A549 (cell line): ENCODE results near the gene LIN7B.

ENCODE experiments used
- CBX2 ChIP-seq: fragments of 200-600 bp; sonication (generic); IDR thresholded peaks from 2 replicates; pipeline ENCODE4 v1.6.1; 2016; ENCODE audit warnings: low read depth, mild to moderate bottlenecking, borderline replicate concordance
- EHMT2 ChIP-seq: fragments of 200-600 bp; sonication (generic); IDR thresholded peaks from 2 replicates; pipeline ENCODE4 v1.6.1; 2016; ENCODE audit warnings: antibody characterized with exemption, low read depth, mild to moderate bottlenecking, moderate library complexity
- ESRRA ChIP-seq: fragments of 150-350 bp; IDR thresholded peaks from 2 replicates; pipeline ENCODE4 v1.6.1; 2014; ENCODE audit warnings: mild to moderate bottlenecking, low read length, borderline replicate concordance
- KDM5A ChIP-seq: fragments of 200-600 bp; sonication (generic); IDR thresholded peaks from 2 replicates; pipeline ENCODE4 v1.6.1; 2016; ENCODE audit warnings: antibody characterized with exemption, mild to moderate bottlenecking
- MAFK ChIP-seq: fragments of 450-650 bp; IDR thresholded peaks from 2 replicates; pipeline ENCODE4 v1.6.1; 2014; ENCODE audit not compliant: partially characterized antibody
- POLR2A ChIP-seq: IDR thresholded peaks from 2 replicates; pipeline ENCODE4 v1.6.1; 2012; ENCODE audit warnings: mild to moderate bottlenecking, low read length
- RCOR1 ChIP-seq: fragments of 150-350 bp; IDR thresholded peaks from 2 replicates; pipeline ENCODE4 v1.6.1; 2014; ENCODE audit warnings: antibody characterized with exemption, low read length, low read depth
- RFX5 ChIP-seq: fragments of 450-650 bp; IDR thresholded peaks from 2 replicates; pipeline ENCODE4 v1.7.1; 2014; ENCODE audit warnings: antibody characterized with exemption, mild to moderate bottlenecking, moderate library complexity
- ZNF302 ChIP-seq: fragments of 250-450 bp; sonication (Bioruptor Pico); IDR thresholded peaks from 2 replicates; pipeline ENCODE4 v1.9.0; 2021; ENCODE audit warnings: inconsistent platforms, mild to moderate bottlenecking, moderate library complexity
- TF ChIP-seq, protein P1 (sequence below): fragments of >200 bp; sonication (Bioruptor Twin); formaldehyde crosslinking; IDR thresholded peaks from 3 replicates; pipeline ENCODE4 v1.5.1; 2016
- TF ChIP-seq, protein P2 (sequence below): fragments of 200-600 bp; sonication (generic); IDR thresholded peaks from 2 replicates; pipeline ENCODE4 v1.6.1; 2016; ENCODE audit warnings: antibody characterized with exemption, mild to moderate bottlenecking, moderate library complexity

DNA sequence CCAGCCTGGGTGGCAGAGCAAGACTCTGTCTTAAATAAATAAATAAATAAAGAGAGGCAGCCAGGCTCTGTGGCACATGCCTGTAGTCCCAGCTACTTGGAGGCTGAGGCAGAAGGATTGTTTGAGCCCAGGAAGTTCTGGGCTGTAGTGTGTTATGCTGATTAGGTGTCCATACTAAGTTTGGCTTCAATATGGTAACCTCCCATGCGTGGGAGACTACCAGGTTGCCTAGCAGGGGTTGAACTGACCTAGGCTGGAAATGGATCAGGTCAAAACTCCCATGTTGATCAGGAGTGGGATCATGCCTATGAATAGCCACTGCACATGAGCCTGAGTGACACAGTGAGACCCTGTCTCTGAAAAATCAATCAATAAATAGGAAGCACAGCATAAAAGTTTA lies 32.9 kb upstream of the LIN7B start:
- TF ChIP-seq MAFK, result no peak
- TF ChIP-seq, protein P1, sequence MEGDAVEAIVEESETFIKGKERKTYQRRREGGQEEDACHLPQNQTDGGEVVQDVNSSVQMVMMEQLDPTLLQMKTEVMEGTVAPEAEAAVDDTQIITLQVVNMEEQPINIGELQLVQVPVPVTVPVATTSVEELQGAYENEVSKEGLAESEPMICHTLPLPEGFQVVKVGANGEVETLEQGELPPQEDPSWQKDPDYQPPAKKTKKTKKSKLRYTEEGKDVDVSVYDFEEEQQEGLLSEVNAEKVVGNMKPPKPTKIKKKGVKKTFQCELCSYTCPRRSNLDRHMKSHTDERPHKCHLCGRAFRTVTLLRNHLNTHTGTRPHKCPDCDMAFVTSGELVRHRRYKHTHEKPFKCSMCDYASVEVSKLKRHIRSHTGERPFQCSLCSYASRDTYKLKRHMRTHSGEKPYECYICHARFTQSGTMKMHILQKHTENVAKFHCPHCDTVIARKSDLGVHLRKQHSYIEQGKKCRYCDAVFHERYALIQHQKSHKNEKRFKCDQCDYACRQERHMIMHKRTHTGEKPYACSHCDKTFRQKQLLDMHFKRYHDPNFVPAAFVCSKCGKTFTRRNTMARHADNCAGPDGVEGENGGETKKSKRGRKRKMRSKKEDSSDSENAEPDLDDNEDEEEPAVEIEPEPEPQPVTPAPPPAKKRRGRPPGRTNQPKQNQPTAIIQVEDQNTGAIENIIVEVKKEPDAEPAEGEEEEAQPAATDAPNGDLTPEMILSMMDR, result no peak
- no peak for TF ChIP-seq RCOR1
- no peak for TF ChIP-seq RFX5
- TF ChIP-seq KDM5A, result no peak
- TF ChIP-seq CBX2, result no peak
- TF ChIP-seq POLR2A, result no peak
- no peak for TF ChIP-seq EHMT2
- TF ChIP-seq ZNF302 (CRISPR knock-in tag), result no peak
- TF ChIP-seq, protein P2, sequence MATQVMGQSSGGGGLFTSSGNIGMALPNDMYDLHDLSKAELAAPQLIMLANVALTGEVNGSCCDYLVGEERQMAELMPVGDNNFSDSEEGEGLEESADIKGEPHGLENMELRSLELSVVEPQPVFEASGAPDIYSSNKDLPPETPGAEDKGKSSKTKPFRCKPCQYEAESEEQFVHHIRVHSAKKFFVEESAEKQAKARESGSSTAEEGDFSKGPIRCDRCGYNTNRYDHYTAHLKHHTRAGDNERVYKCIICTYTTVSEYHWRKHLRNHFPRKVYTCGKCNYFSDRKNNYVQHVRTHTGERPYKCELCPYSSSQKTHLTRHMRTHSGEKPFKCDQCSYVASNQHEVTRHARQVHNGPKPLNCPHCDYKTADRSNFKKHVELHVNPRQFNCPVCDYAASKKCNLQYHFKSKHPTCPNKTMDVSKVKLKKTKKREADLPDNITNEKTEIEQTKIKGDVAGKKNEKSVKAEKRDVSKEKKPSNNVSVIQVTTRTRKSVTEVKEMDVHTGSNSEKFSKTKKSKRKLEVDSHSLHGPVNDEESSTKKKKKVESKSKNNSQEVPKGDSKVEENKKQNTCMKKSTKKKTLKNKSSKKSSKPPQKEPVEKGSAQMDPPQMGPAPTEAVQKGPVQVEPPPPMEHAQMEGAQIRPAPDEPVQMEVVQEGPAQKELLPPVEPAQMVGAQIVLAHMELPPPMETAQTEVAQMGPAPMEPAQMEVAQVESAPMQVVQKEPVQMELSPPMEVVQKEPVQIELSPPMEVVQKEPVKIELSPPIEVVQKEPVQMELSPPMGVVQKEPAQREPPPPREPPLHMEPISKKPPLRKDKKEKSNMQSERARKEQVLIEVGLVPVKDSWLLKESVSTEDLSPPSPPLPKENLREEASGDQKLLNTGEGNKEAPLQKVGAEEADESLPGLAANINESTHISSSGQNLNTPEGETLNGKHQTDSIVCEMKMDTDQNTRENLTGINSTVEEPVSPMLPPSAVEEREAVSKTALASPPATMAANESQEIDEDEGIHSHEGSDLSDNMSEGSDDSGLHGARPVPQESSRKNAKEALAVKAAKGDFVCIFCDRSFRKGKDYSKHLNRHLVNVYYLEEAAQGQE, result no peak
- no peak for TF ChIP-seq ESRRA
